ENCODE data around the gene CHD5.
"Not testable (repeated sequence)": the region's sequence is repeated elsewhere in the genome, so short reads cannot be mapped to it uniquely, and the experiment has no call there.

Gene CHD5

DNA sequence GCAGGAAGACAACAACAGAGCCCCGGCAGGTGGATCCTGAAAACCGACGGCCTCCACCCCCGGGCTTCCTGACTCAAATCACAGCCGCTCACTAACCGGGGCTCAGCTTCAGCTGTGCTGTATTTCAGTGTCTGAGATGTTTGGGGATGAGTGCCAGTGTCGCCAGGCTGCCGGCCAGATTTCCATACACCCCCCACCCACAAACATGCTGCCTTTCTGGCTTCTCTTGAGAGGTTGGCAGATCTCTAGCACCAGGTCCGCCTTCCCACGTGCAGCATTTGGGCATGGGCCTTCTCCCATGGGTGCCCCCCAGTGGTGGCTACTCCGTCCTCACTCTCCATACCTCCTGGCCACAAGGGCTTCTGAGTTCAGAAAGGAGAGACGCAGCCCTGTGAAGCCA, 99.7 kb downstream of the CHD5 start:
- DNase-seq, result no peak

DNA sequence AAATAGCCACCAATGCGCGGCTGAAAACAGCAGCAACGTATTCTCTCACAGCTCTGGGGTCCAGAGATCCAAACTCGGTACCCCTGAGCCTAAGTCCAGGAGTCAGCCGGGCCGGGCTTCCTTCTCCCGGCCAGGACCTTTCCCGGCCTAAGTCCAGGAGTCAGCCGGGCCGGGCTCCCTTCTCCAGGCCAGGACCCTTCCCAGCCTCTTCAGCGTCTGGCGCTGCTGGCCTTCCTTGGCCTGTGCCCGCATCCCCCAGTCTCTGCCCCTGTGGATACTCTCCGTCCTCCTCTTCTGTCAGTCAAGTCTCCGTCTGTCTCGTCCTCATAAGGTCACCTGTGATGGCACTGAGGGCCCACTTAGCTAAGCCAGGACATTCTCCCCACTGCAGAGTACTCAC, 102.2 kb downstream of the CHD5 start:
- no peak for DNase-seq

DNA sequence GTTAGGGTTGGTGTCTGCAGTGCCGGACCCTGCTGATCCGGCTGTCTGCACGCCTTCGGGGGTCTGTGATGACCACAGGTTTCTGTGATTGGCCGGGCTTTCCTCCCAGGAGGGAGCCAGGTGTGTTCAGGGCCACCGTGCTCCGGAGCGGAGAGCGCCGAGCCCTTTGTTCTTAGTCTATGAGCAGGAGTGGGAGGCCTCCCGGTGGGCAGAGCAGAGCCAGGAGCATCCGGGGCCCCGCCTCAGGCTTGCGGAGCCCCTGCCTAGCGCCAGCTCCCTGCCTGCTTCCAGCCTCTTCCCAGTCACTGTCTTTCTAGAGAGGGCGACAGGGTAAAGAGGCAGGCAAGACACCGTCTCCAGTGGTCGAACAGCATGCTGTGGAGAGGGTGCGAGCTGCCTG, 102.6 kb downstream of the CHD5 start:
- DNase-seq, result no peak

DNA sequence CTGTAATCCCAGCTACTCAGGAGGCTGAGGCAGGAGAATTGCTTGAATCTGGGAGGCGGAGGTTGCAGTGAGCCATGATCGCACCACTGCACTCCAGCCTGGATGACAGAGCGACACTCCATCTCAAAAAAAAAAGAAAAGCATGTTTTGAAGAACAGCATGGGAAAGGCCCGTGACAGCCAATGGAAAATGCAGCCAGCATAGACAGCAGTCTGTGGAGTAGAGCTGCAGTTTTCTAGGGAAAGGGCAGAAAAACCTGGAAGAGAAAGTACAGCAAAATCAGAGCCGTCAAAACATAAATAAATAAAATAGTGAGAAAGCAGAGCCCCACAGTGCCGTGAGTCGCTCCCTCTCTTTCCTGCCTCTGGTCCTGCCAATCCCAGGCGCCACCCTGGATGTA, 103.1 kb downstream of the CHD5 start:
- not testable (repeated sequence) for DNase-seq

DNA sequence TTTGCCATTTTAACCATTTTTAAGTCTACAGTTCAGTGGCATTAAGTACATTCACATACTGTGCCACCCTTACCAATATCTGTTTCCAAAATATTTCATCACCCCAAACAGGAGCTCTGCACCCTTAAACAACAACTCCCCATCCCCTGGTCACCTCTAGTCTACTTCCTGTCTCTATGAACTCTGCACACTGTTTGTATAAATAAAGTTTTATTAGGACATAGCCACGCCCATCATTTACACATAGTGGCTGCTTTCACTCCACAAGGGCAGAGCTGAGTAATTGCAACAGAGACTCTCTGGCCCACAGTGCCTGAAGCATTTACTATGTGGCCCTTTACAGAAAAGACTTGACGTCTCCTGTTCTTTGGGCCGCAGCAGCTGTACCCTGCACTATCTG, 104.4 kb downstream of the CHD5 start:
- no peak for DNase-seq

DNA sequence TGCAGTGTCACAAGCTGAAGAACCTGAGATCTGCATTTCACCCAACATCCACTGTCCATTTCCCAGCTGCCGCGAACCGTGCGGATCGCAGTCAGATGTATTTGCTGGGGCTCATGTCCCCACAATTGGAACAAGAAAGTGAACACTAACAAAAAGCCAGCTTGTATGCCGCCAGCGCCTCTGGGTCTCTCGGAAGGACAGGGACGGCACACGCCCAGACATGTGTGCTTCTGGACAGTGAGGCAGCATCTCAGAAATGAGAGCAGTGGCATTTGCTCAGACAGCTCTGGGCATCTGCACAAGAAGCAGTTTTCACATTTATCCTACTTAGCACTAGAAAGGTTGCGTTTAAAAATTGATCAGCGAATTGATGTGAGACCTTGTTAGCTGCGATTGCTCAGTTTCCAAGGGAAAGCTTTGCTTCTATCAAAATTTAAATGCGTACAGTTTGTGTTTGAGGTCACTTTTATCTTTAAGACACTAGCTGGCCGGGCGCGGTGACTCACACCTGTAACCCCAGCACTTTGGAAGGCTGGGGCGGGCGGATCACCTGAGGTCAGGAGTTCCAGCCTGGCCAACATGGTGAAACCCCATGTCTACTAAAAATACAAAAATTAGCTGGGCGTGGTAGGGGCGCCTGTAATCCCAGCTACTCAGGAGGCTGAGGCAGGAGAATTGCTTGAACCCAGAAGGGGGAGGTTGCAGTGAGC, 105.8 kb downstream of the CHD5 start:
- no peak for DNase-seq

DNA sequence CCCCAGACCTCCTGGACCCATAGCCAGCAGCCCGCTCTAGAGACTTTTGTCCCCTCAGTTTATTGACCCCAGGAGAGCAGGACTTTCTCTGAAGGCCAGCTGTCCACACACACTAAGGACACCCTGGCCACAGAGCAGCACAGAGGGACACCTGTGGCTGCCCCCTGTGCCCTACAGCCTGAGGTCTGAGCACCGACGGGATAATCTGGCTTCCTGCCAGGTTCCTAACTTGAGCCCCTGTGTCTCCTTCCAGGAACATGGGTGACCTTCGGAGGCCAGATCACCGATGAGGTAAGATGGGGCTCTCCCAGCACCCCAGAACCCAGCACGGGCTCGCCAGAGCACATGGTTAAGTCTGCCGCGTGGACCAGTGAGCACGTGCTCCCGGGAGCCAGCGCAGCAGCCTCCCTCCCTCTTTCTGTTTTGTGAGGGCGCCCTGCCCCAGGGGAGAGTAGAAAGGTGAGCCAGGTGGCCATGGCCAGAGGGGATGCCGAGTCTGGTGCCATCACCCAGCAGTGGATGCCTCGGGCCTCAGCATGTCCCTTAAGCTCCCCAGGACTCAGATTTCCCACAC, 106.6 kb downstream of the CHD5 start:
- no peak for DNase-seq

DNA sequence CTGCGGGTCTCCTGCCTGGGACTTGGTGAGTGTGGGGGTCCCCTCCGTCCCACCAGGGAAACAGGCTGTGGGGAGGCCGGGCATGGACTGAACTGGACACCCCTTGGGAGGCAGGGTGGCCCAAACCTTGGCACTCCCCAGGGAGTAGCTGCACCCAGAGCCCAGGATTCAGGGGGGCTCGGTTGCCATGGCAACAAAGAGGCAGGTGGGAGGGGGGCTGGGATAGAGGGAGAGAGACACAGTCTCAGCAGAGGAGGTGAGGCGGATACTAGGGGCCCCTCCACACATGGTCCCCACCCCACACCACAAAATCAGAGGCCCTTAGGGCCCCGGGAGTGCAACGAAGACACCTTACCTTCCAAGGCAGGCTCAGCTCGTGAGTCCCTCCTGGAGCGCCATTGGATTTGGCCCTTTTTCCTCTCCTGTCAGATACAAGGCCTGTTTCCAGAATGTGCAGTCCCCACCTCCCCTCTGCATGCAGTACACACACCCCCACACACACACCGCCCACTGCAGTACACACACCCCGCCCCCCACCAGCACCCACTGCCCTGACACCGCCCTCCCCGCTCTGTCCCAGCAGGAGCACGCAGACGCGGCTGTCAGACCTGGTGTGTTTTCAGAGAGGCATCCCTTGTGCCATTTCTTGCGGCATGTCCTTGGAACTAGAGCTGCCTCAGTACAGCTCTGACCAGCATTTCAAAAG, 107.2 kb downstream of the CHD5 start:
- DNase-seq, result no peak

DNA sequence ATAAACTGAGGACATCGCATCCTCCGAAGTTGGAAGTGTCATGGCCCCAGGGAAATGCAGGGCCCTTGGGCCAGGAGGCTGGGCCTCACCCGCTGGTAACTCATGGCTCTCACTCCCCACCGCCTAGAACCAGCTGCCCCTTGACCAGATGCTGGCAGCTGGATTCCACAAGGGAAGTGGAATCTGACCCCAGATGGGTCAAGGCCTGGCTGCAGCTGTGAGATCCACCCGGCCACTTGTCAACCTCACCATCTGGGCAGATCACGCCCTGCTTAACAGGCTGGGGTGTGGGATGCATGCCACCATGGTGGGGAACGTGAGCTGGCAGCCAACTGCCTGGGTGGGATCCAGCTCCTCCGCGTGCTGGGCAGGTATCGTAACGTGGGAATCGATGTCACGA, 108.9 kb downstream of the CHD5 start:
- no peak for DNase-seq

DNA sequence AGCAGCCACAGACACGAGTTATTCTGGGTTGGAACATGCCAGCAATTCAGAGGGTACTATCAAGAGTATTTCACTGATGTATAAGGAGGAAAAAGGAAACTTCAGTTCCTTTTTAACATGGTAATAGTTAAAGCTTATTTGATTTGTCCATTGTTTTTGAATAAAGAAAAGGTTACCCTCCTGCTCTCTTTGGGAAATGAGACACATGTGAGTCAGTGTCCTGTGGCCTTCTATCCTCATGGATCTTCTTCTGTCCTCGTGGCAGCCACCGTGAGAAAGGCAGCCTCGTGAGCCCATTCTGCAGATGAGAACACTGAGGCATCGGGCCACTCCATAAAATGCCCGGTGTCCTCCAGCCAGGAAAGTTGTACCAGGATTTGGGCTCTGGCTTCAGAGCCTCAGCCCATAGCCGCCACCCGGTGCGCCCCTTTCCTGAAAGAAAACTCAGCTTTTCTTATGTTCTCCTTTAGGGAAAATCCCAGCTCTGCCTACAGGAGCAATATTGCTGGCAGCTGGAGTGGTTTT, 109.6 kb downstream of the CHD5 start:
- no peak for DNase-seq

DNA sequence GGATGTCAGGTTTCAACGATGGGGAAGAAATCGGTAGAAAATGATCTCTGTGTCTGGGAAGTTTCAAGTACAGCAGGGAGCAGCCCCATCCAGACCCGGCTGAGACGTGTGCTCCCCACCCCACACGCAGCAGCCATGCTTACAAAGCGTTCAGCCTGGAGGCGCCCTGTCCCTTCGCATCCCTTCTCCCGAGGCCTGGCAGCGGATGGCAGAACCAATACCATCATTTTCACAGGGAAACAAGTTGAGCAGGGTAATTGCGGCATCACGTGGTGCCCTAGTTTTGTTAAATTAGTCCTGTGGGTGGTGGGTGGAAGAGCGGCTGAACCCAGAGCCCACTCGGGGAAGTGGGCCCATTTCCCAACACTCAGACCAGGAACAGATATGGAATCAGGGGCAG, 110.5 kb downstream of the CHD5 start:
- DNase-seq, result no peak

DNA sequence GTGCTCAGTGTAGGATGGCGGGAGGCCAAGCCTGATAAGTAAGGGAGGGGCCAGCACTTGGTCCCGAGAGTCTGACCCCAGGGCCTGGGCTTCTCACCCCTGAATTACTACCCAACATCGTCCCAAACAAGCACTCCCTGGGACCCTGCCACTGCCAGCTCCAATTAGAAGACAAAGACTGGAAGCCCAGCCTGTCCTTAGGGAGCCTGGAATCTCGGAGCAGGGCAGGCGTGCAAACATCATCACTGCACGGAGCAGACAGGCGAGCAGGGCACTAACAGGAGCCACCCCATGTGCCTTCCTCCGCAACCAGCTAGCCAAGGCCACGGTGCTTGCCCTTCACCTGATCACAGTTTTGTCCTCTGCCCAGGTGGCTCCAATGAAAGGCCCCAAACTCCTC, 111.2 kb downstream of the CHD5 start:
- DNase-seq, result no peak

DNA sequence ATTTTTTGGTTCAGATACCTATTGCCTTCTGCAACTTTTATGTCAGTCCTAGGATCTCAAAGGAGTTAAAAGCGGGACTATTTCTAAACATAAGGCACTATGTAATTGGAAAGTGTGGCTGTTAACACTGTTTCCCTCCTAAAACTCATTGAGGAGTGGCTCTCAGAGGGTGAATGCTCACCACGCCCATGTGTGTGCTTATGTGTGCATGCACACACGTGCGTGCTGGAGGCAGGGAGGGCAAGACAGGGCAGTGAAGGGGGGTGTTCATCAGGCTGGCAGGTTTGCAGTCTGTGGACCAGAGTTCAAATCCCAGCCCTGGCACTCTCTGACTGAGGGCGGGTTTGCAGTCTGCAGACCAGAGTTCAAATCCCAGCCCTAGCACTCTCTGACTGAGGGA, 112.0 kb downstream of the CHD5 start:
- no peak for DNase-seq

DNA sequence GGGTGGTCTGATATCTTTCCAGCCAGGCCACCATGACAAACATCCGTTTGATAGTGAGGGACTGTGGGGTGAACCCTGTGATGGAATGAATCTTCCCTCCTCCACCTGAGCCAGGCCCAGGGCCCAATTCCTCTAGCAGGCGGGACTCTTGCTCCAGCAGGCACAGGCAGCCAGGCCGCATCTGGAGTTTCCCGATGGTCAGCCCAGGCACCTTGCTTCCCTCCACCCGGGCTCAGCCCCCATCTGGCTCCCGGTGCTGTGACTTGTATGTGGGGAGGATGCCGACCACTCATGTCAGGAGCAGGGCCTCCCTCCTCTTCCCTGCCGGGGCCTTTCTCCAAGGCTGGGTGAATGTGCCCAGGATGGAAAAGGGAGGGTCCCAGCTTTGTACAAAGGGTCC, 113.4 kb downstream of the CHD5 start:
- DNase-seq, result no peak

DNA sequence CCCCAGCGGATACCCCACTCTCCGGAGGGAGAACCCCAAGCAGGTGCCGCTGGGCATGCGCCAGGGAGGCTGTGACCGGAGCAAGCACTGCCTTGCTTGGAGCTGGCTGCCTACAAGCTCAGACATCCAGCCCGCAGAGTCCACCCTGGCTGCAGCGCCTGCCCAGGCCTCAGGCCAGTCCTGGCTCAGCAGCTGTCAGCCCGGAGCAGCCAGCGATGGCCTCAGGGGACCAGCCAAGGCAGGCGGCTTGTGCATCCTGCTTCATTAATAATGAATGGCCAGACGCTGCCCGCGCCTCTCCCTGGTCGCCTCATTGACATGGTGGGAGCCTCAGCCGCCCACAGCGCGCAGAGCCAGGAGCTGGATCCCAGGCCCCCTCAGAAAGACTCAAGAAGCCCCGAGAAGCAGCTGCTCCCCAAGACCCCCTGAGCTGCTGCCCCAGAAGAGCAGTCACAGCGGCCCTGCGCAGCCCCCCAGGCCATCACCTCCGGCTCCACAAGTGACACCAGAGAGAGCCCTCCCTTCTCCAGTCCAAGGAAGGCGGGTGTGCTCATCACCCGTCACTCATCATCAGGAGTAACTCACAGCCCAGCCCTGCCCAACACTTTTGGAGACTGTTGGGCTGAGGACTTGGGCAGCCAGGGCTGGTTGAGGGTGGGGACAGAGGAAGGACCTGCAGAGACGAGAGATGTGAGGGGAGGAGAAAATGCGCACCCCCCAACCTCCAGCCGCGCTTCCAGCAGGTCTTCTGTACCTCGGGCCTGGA, 114.8 kb downstream of the CHD5 start:
- no peak for DNase-seq

DNA sequence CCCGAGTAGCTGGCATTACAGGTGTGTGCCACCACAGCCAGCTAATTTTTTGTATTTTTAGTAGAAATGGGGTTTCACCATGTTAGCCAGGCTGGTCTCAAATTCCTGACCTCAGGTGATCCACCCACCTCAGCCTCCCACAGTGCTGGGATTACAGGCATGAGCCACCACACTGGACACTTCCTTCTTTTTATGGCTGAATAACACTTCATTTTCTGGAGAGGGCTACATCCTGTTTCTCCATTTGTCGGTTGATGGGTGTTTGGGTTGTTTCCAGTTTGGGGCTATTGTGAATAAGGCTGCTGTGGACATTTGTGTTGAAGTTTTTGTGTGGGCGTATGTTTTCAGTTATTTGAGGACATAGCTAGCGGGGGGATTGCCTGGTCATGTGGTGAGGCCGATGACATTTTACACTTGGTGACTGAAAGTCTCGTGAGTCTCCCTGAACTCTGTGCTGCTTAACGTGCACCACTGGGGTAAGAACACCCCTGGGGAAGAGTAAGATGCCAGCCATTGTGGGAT, 116.5 kb downstream of the CHD5 start:
- not testable (repeated sequence) for DNase-seq

DNA sequence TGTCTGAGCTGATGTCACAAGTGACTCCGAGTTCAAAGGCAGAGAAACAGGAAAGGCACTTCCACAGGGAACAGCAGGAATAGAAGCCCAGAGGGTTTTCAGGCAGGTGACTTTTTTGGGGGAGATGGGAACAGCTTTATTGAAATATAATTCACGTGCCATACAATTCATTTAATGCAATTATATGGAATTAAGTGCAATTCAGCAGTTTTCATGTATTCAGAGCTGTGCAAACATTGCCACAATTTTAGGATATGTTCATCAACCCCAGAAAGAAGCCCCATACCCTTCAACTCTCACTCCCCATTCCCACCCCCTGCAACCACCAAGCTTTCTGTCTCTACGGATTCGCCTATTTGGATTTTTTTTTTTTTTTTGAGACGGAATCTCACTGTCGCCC, 117.5 kb downstream of the CHD5 start:
- no peak for DNase-seq

DNA sequence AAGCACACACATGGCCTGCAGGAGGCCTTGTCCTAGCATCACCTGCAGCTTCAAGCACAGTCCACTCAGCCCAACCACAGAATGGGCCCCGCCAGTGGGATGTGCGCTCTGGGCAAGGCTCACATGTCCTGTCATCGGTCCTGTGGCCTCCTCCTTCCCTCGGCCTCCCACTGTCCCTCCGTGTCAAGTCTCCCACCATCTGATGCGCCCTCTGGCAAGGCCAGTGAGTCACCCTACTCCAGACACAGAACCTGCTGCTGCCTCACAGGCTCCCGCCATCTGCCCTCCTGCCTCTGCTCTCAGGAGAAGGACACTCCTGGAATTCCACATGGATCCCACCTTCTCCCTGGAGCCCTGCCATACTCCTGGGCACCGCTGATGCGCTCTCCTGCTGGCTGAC, 120.3 kb downstream of the CHD5 start:
- DNase-seq, result no peak

DNA sequence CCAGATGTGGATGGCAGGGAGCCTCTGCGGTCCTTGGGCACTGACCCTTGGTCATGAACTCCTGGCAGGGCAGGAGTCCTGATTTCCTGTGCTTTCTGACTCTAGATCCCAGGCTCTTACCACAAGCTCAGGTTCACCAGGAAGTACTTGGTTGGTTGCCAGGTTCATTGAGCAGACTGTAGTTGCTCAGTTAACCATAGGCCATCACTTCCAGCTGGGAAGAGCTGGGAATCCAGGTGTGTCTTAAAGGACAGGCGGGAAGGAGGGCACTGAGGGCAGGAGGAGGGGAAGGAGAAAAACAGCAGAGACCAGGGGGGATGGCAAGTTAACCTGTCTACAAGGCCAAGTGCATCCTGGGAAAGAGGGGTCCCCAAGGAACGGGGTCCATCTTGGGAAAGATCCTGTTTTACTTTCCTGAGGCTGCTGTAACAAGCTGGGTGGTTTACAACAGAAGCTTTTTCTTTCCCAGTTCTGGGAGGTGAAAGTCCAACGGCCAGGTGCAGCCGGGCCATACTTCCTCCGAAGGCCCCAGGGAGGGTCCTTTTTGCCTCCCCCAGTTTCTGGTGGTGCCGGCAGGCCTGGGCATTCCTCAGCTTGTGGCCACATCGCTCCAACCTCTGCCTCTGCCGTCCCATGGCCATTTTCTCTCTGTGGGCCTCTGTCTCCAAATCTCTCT, 122.8 kb downstream of the CHD5 start:
- DNase-seq, result no peak

DNA sequence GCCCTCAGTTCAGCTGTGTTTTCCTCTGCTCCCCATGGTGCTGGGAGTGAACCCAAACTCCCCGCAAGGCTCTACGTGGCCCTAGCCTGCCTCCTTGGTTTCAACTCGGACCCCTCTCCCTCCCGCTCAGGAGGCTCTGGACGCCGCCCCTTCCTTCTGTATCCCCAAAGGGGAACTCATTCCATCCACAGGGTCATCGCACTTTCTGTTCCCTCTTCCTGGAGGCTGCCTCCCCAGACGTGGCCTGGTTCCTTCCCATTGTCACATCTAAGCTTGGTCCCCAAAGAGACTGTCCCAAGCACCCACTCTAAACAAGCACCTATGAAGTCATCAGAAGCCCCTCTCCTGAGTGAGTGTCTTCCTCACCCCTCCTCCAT, 123.6 kb downstream of the CHD5 start:
- no peak for DNase-seq

DNA sequence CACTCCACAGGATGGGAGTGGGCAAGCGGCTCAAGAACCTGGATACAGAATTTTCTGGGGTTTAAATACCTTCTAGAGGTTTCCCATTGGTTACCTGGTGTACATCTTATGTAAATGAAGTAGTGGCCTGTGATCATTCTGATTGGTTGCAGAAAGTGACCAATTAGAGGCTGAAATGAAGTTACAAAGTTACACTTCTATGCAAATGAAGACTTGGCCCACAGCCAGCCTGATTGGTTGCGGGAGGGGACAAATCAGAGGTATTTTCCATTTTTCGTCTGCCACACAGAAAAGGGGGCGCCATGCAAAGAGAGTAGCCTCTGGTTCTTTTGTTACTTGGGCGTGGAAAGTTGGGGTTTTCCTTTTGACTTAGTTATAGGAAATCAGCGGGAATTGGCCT, 125.5 kb downstream of the CHD5 start:
- no peak for DNase-seq

DNA sequence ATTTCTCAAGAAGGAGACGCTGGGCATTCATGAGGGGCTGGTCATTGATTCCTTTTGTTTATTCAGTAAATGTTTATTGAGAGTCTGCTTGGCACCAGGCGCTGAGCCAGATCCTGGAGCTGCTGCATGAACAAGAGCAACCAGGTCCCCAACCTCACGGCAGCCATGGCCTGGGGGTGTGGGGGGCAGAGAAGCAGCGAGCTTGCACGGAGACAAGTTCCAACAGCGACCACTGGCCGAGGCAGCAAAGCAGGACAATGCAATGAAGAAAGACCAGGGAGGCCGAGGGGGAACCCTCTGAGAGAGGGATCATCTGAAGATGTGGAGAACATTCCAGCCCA, 126.9 kb downstream of the CHD5 start:
- no peak for DNase-seq
